ENCODE measurements around the gene STPG3. TPM values are rescaled to one million over a fixed set of nuclear protein-coding genes. Genes with fewer than 3 reads are reported as not detected.

Gene STPG3
- total RNA-seq, 1 donor from 2014 or later, result 0.31 TPM

DNA sequence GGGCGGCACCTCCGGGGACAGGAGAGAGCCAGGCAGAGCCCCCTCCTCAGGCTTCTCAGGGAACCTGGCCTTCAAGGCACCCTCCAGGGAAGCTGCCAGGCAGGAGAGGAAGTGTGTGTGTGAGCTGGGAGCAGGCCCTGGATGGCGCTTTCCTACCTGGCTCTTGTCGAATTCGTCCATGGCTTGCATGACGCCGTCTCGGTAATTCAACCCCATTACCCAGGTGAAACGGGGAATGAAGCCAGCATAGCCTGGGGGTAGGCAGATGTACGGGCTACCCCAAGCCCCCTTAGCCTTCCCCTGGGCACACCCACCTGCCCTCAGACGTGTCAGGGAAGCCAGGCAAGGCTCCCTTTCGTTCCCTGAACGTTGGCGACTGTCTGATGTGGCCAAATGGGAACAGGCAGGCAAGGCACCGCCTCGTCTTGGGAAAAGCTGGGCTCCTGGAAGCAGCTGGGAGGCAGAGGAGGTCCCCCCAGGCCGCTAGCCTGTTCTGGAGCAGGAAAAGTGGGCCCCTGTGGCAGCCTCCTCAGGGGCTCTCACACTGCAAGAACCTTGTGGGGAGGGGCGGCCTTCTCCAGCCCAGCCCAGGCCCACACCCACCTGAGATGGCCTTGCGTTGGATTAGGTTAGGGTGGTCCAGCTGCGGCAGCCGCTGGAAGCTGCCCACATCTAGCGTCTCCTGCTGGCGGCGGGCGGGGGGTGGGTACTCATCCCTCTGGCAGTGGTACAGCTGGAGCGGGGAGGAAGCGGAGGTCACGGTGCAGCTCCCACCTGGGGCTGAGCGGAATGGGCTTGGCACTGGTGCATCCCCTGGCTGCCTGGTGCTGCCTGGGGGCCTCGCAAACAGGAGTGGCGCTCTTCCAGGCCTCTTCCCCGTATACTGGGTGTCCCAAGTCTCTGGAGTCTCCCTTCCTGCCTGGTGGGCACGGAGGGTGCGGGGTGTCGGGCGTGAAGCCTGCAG lies 6.3 kb upstream of the STPG3 start:
- H3K36me3 Mint-ChIP-seq, result peaks cover 17% of the 10 kb centered on the region
- peaks cover 4% of the 10 kb centered on the region for H3K27me3 Mint-ChIP-seq
- H3K4me3 Mint-ChIP-seq, result peak overlapping the region; percentile 34
- peak overlapping the region; percentile 51 for H3K27ac Mint-ChIP-seq
- DNase-seq (ENCODE audit: extremely low spot score, unreplicated experiment), result no peak
- peaks cover 26% of the 10 kb centered on the region for H3K4me1 Mint-ChIP-seq (ENCODE audit: unreplicated experiment)
- TF ChIP-seq, protein P1, sequence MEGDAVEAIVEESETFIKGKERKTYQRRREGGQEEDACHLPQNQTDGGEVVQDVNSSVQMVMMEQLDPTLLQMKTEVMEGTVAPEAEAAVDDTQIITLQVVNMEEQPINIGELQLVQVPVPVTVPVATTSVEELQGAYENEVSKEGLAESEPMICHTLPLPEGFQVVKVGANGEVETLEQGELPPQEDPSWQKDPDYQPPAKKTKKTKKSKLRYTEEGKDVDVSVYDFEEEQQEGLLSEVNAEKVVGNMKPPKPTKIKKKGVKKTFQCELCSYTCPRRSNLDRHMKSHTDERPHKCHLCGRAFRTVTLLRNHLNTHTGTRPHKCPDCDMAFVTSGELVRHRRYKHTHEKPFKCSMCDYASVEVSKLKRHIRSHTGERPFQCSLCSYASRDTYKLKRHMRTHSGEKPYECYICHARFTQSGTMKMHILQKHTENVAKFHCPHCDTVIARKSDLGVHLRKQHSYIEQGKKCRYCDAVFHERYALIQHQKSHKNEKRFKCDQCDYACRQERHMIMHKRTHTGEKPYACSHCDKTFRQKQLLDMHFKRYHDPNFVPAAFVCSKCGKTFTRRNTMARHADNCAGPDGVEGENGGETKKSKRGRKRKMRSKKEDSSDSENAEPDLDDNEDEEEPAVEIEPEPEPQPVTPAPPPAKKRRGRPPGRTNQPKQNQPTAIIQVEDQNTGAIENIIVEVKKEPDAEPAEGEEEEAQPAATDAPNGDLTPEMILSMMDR (conservative IDR thresholded peaks at IDR 0.05), result no peak
- H3K9me3 Mint-ChIP-seq, result no peaks in the 10 kb centered on the region

DNA sequence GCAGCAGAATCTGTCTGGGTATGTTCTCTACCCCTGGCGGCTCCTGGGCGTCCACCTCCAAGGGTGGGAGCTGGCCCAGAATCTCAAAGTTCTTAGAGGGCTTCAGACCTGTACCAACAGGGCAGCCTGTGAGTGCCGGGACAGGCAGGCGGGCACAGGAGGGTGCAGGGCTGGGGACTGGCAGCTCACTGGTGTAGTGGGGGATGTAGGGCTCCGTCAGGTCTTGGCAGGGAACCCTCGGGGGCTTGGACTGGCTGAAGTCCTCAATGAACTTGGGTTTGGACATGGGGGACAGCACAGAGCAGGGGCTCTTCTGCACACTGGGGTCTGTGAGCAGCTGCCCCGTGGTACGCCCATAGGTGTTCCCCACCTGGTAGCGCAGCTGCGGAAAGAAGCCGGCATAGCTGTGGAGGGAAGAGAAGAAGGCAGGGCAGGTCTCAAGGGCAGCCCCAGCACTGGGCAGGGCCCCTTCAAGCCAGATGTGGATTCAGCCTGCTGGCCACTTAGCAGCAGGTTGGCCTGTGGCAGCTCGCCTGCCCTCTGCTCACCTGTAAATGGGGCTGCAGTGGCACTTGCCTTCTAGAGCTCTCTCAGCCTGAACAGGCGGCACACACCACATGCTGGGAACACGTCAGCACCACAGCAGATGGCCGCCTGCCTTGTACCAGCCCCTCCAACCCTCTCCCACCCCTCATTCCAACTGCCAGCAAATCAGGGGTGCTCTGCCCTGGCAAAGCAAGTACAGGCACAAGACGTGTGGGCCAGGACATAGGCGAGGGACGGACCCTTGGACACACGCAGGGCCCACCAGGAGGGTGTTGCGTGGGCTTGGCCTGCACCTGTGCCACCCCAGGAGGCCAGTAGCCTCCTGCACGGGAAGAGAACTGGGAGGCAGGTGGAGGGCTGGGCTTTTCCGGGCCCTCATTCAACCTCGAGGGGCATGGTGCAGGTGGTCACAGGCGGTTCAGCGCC lies 5.3 kb upstream of the STPG3 start:
- Mint-ChIP-seq H3K4me1 (ENCODE audit: unreplicated experiment) (peaks cover 26% of the 10 kb centered on the region), H3K4me3 (peak overlapping the region; percentile 34), H3K9me3 (no peaks in the 10 kb centered on the region), H3K27me3 (peaks cover 4% of the 10 kb centered on the region), H3K27ac (no peak overlapping the region), H3K36me3 (peaks cover 17% of the 10 kb centered on the region)
- DNase-seq (ENCODE audit: extremely low spot score, unreplicated experiment), result no peak
- TF ChIP-seq, protein P1 (conservative IDR thresholded peaks at IDR 0.05), result no peak

DNA sequence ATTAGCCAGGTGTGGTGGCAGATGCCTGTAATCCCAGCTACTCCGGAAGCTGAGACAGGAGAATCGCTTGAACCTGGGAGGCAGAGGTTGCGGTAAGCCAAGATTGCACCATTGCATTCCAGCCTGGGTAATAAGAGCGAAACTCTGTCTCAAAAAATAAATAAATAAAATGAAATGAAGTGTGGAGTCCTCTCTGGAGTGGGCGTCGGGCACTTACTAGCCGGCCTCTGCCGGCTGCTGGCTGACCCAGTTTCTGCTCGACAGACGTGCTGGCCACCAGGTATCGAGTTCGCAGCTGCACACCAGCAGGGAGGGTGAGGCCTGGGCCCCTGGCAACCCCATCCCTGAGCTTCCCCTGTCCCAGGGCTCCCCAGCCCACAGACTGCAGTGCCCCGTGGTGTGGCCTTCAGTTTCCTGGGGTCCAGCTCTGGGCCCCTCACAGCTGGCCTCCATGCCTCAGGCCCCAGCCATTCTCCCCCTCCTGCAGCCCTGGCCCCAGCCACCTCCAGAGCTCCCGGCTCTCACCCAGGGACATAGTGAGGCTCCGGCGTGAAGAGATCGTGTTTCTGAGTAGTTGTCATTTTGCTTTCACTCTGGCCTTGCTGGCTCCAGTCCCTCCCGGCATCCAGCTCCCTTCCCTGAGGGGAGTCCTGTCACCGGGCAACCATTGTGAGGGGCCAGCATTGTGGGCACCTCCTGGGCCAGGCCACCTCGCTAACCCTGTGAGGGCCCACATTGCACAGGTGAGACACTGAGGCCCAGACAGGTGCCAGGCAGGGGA lies 3.8 kb upstream of the STPG3 start:
- no peak overlapping the region for H3K27ac Mint-ChIP-seq
- peaks cover 20% of the 10 kb centered on the region for H3K4me1 Mint-ChIP-seq (ENCODE audit: unreplicated experiment)
- H3K9me3 Mint-ChIP-seq, result no peaks in the 10 kb centered on the region
- no peak overlapping the region for H3K4me3 Mint-ChIP-seq
- no peak for DNase-seq (ENCODE audit: extremely low spot score, unreplicated experiment)
- TF ChIP-seq, protein P1 (conservative IDR thresholded peaks at IDR 0.05), result no peak
- peaks cover 11% of the 10 kb centered on the region for H3K36me3 Mint-ChIP-seq
- H3K27me3 Mint-ChIP-seq, result no peaks in the 10 kb centered on the region

DNA sequence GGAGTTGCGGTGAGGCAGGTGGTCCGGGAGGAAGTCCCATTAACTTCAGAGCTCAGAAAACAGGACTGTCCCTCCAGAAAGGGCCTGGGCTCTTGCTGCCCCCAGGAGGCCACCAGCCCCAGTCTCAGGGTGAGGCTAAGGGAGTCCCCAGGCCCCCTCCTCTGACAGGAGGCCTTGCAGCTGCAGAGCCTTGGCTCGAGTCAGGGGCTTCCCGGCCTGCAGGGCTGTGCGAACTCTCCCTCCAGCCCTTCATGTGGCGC lies 3.2 kb upstream of the STPG3 start:
- H3K36me3 Mint-ChIP-seq, result peaks cover 5% of the 10 kb centered on the region
- no peak for DNase-seq (ENCODE audit: extremely low spot score, unreplicated experiment)
- H3K4me3 Mint-ChIP-seq, result no peak overlapping the region
- H3K9me3 Mint-ChIP-seq, result no peaks in the 10 kb centered on the region
- TF ChIP-seq, protein P1 (conservative IDR thresholded peaks at IDR 0.05), result no peak
- peaks cover 15% of the 10 kb centered on the region for H3K4me1 Mint-ChIP-seq (ENCODE audit: unreplicated experiment)
- H3K27ac Mint-ChIP-seq, result no peak overlapping the region
- H3K27me3 Mint-ChIP-seq, result no peaks in the 10 kb centered on the region

Data from type B pancreatic cell (in vitro differentiated cells).